GM18517 (cell line): ENCODE data around the gene PUDP.

ENCODE experiments used
- ATAC-seq: cut with Tn5 transposase; IDR thresholded peaks from one replicate; pipeline ENCODE4 v1.9.1; 2021; ENCODE audit warnings: mild to moderate bottlenecking, moderate library complexity; ENCODE audit not compliant: unreplicated experiment

The PUDP gene

GRCh38 chrX:7076245-7076661 is 71.7 kb downstream of the PUDP start:
- no peak for ATAC-seq

GRCh38 chrX:7074908-7075204 is 73.1 kb downstream of the PUDP start:
- ATAC-seq: no peak

GRCh38 chrX:7074148-7074907 is 73.6 kb downstream of the PUDP start:
- ATAC-seq: no peak

- ATAC-seq: no peak
These were observed 74.6 kb downstream of the PUDP start for GRCh38 chrX:7073336-7073735.

- no peak for ATAC-seq
These were observed 75.1 kb downstream of the PUDP start for GRCh38 chrX:7072856-7073255.

GRCh38 chrX:7071390-7071789 is 76.6 kb downstream of the PUDP start:
- no peak for ATAC-seq

GRCh38 chrX:7069556-7069955 is 78.4 kb downstream of the PUDP start:
- ATAC-seq: no peak

GRCh38 chrX:7068939-7069367 is 79.0 kb downstream of the PUDP start:
- no peak for ATAC-seq

GRCh38 chrX:7067256-7067655 is 80.7 kb downstream of the PUDP start:
- ATAC-seq: no peak

GRCh38 chrX:7065473-7065872 is 82.5 kb downstream of the PUDP start:
- ATAC-seq: no peak

- ATAC-seq: no peak
These were observed 85.0 kb downstream of the PUDP start for GRCh38 chrX:7062903-7063302.

GRCh38 chrX:7062276-7062675 is 85.7 kb downstream of the PUDP start:
- ATAC-seq: no peak

- ATAC-seq: no peak
These were observed 86.5 kb downstream of the PUDP start for GRCh38 chrX:7061429-7061828.

GRCh38 chrX:7060444-7060843 is 87.5 kb downstream of the PUDP start:
- ATAC-seq: no peak

- no peak for ATAC-seq
These were observed 88.1 kb downstream of the PUDP start for GRCh38 chrX:7059859-7060258.

GRCh38 chrX:7059214-7059838 is 88.6 kb downstream of the PUDP start:
- peak; percentile 98 for ATAC-seq

- ATAC-seq: no peak
These were observed 92.4 kb downstream of the PUDP start for GRCh38 chrX:7055386-7056137.

GRCh38 chrX:7054219-7055216 is 93.4 kb downstream of the PUDP start:
- no peak for ATAC-seq

GRCh38 chrX:7052541-7052940 is 95.4 kb downstream of the PUDP start:
- no peak for ATAC-seq

- no peak for ATAC-seq
These were observed 97.7 kb downstream of the PUDP start for GRCh38 chrX:7050271-7050670.

- no peak for ATAC-seq
These were observed 100.0 kb downstream of the PUDP start for GRCh38 chrX:7047951-7048350.
